Fibroblast of the aortic adventitia (primary cell): ENCODE data around the gene PPL. TPM values are rescaled to one million over a fixed set of nuclear protein-coding genes. Genes with fewer than 3 reads are reported as not detected.

Experiments used
- DNase-seq: peaks from one replicate; pipeline ENCODE4 v3.0.0-alpha.2; 2010; ENCODE audit warnings: low read depth
- H3K4me3 ChIP-seq: 2 replicates; pipeline ENCODE4 v1.5.1; 2011; ENCODE audit warnings: low read depth, mild to moderate bottlenecking, control low read depth, low read length, moderate library complexity
- CTCF ChIP-seq: IDR thresholded peaks from 2 replicates; pipeline ENCODE4 v1.5.1; 2011; ENCODE audit warnings: mild to moderate bottlenecking, low read length, control low read depth, inconsistent platforms; ENCODE audit not compliant: insufficient read depth
- total RNA-seq: library from RNA; depleted of rRNA; stranded (reverse); fragments of >200 nt; gene quantifications from 2 replicates; pipeline ENCODE4 v1.2.3, GENCODE V29; 2012; ENCODE audit warnings: low replicate concordance

PPL gene
- total RNA-seq, 1 donor = 57.9 TPM

- TF ChIP-seq CTCF = no peak
- no peak for DNase-seq
- no peak overlapping the region for H3K4me3 ChIP-seq
Observed at GRCh38 chr16:4865231-4865860, 71.6 kb downstream of the PPL start.

- H3K4me3 ChIP-seq = no peak overlapping the region
- DNase-seq = no peak
- no peak for TF ChIP-seq CTCF
Observed at GRCh38 chr16:4864728-4865127, 72.2 kb downstream of the PPL start.

- no peak overlapping the region for H3K4me3 ChIP-seq
- TF ChIP-seq CTCF = no peak
- no peak for DNase-seq
Observed at GRCh38 chr16:4862639-4863038, 74.3 kb downstream of the PPL start.

GRCh38 chr16:4860727-4861342 lies 76.1 kb downstream of the PPL start:
- H3K4me3 ChIP-seq = no peak overlapping the region
- TF ChIP-seq CTCF = no peak
- no peak for DNase-seq

- no peak overlapping the region for H3K4me3 ChIP-seq
- no peak for TF ChIP-seq CTCF
- no peak for DNase-seq
Observed at GRCh38 chr16:4859900-4860255, 77.1 kb downstream of the PPL start.

- H3K4me3 ChIP-seq = no peak overlapping the region
- DNase-seq = no peak
- TF ChIP-seq CTCF = no peak
Observed at GRCh38 chr16:4859190-4859899, 77.6 kb downstream of the PPL start.
